Aorta (tissue), 5 donors: ENCODE measurements around the gene DNAJC6. TPM values are rescaled to one million over a fixed set of nuclear protein-coding genes. Genes with fewer than 3 reads are reported as not detected.

Experiments used
- ATAC-seq: fragments of 200-7000 bp; cut with Tn5 transposase; one replicate; pipeline ENCODE4 v1.9.1; 2022; ENCODE audit warnings: moderate library complexity; ENCODE audit not compliant: low FRiP score
- DNase-seq, 2 donors: peaks; one replicate each; pipeline ENCODE4 v3.0.0-alpha.2; 2020
- H3K27ac ChIP-seq, 2 donors: one replicate each; pipeline ENCODE4 v1.5.1; 2013; ENCODE audit warnings: low read length in 2 of 2, mild to moderate bottlenecking in 2 of 2, moderate library complexity in 2 of 2, control low read depth in 1 of 2, inconsistent platforms in 1 of 2, low read depth in 1 of 2
- H3K27me3 ChIP-seq, 2 donors: one replicate each; pipeline ENCODE4 v1.6.1; 2013; ENCODE audit warnings: control low read depth in 1 of 2, low read length in 1 of 2, mild to moderate bottlenecking in 1 of 2, moderate library complexity in 1 of 2; ENCODE audit not compliant: insufficient read depth in 2 of 2, control insufficient read depth in 1 of 2
- H3K36me3 ChIP-seq, 2 donors: one replicate each; pipeline ENCODE4 v1.6.1; 2013; ENCODE audit warnings: control low read depth in 1 of 2, low read length in 1 of 2, mild to moderate bottlenecking in 1 of 2; ENCODE audit not compliant: insufficient read depth in 2 of 2, control insufficient read depth in 1 of 2
- H3K4me1 ChIP-seq, 2 donors: one replicate each; pipeline ENCODE4 v1.6.1; 2013; ENCODE audit warnings: low read length in 2 of 2, control low read depth in 1 of 2, mild to moderate bottlenecking in 1 of 2, moderate library complexity in 1 of 2; ENCODE audit not compliant: insufficient read depth in 2 of 2, control insufficient read depth in 1 of 2
- H3K4me3 ChIP-seq, 2 donors: one replicate each; pipeline ENCODE4 v1.5.1; 2013; ENCODE audit warnings: low read length in 2 of 2, control low read depth in 1 of 2, mild to moderate bottlenecking in 1 of 2
- H3K9me3 ChIP-seq: one replicate; pipeline ENCODE4 v1.6.1; 2013; ENCODE audit warnings: mild to moderate bottlenecking, low read length; ENCODE audit not compliant: control insufficient read depth
- WGBS, 2 donors: extraction: QIAGEN DNeasy Blood & Tissue Kit; methylation state at CpG; one replicate each; pipeline ENCODE4 v1.1.7; 2013; 5-methylcytosine and 5-hydroxymethylcytosine counted together
- intact Hi-C, 2 donors: fragments of 100-400 bp; cut with DNase I; formaldehyde crosslinking; loops; one replicate each; pipeline versions ENCODE4 v1.14.2 to v1.15.0; 2022
- polyA plus RNA-seq, 2 donors: library from polyadenylated mRNA; stranded (reverse); fragments of 200-250 nt; gene quantifications; one replicate each; pipeline ENCODE4 v1.2.3, GENCODE V29; 2013
- total RNA-seq, 2 donors: library from RNA; stranded (reverse); fragmentation: NEBNext Ultra II Directional; extraction: Animal tissue kit (Norgen Biotek cat#: 25700); gene quantifications; one replicate each; pipeline ENCODE4 v1.2.1, GENCODE V29; 2021
- donor health status: healthy with polysubstance abuse.
- donor health status: Bipolar disorder and iron deficiency.
- donor health status: DM: no; HTN: no; CAD: no.
- donor health status: DM: no; HTN: no; CAD: no.
- donor health status: DM: yes; HTN: yes; CAD: no.

DNAJC6 gene
- total and polyA plus RNA-seq, 4 donors, result 1.3 to 3.8 (median 2.3) TPM; not detected in 1

DNA sequence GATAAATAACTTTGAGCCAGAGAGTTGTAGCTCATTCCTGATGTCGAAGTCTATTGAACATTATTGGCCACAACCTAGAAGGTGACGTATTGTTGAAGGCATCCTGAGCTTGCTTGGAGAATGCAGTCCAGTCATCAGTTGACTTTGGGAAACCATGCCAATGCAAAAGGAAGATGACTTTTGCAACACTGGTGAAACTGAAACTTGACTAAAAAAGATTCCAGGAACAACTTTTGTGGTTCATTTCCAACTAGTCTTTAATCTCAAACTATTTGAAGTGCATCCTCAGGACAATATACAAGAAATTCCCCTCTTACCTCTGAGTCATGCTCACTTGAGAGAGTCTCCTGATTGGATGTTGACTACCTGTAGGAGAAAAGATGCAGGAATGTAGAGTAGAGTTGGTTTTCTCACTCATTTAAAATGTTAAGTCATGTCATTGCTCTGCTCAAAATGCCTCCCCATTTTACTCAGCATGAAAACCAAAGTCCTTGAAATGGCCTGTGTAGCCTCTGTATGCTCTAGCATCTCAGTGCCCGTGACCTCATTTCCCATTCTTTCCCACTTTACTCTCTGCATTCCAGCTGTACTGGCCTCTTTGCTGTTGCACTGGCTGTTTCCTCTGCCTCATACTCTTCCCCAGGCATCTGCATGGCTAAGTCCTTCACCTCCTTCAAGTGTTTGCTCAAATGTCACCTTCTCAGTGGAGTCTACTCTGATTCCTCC lies 86.7 kb downstream of the DNAJC6 start:
- Histone ChIP-seq H3K4me1 (no peaks in the 10 kb centered on the region), H3K36me3 (peaks cover 0 to 2% of the 10 kb centered on the region in 2 donors), H3K27ac (no peak overlapping the region), H3K27me3 (no peaks in the 10 kb centered on the region), H3K4me3 (no peak overlapping the region), H3K9me3 (no peaks in the 10 kb centered on the region)
- DNase-seq (no peak), ATAC-seq (no peak)
- intact Hi-C loops, result no loop called here
- WGBS, 2 donors, result 79 to 84% methylated on average over 3 of the region's 3 CpGs

DNA sequence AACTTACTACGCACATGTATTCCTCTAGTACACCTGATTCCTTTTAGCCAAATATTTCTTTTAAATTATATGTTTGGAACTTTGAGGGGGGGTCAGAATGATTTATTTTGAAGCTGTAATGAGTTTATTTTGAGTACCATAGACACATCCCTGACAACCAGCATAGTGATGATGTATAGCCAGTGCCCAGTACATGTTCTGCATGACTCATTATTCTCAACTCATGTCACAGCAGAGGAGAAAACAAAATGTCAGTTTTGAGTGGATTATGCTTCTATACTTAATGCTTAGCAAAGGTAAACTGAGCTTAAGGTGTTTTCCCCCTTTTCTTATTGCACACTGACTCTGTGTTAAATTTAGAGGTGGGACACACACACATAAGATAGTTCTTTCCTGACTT lies 88.7 kb downstream of the DNAJC6 start:
- no peak for ATAC-seq
- Histone ChIP-seq H3K4me1 (no peaks in the 10 kb centered on the region), H3K36me3 (no peaks in the 10 kb centered on the region), H3K9me3 (no peaks in the 10 kb centered on the region), H3K27ac (no peak overlapping the region), H3K4me3 (no peak overlapping the region), H3K27me3 (no peaks in the 10 kb centered on the region)
- DNase-seq, result no peak
- WGBS, 2 donors, result 99 to 100% methylated on average over 1 of the region's 1 CpG
- intact Hi-C loops, result no loop called here

DNA sequence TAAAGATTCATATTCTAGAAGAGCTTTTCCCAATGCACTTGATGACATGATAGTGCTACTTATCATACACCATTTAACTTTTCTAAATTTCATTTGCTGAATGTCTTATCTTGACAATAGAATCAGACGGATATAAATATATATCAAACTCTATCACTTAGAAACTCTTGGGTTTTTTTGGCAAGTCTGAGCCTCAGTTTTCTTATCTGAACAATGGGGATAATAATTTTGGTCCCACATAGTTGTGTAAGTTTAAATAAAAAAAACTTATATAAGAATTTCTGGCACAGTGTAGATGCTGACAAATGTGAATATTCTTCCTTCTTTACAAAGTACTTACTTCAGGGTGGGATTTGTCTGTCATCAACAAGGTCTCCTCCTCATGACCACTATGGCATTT lies 89.7 kb downstream of the DNAJC6 start:
- 84 to 89% methylated on average over 1 of the region's 1 CpG for WGBS, 2 donors
- Histone ChIP-seq H3K27ac (no peak overlapping the region), H3K27me3 (no peaks in the 10 kb centered on the region), H3K9me3 (no peaks in the 10 kb centered on the region), H3K36me3 (no peaks in the 10 kb centered on the region), H3K4me1 (no peaks in the 10 kb centered on the region), H3K4me3 (no peak overlapping the region)
- no peak for ATAC-seq
- no peak for DNase-seq
- intact Hi-C loops, result no loop called here

DNA sequence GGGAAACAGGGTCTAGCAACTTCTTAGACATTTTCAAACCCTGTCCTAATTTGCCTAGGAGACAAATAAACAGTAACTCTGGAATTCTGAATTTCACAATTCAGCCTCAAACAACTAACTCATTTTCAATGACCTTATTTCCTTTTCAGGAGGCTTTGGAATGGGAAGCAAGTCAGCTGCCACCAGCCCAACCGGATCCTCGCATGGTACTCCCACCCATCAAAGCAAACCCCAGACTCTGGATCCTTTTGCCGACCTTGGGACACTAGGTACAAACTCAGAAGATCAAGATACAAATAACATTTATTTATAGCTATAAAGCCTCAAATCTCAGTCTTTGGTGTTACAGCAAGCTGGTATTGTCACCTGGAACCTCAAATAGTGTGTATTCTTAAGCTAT lies 92.3 kb downstream of the DNAJC6 start:
- Histone ChIP-seq H3K27me3 (no peaks in the 10 kb centered on the region), H3K4me3 (no peak overlapping the region), H3K27ac (no peak overlapping the region), H3K36me3 (no peaks in the 10 kb centered on the region), H3K9me3 (no peaks in the 10 kb centered on the region), H3K4me1 (no peaks in the 10 kb centered on the region)
- no peak for DNase-seq
- intact Hi-C loops, result no loop called here
- 88 to 89% methylated on average over 3 of the region's 3 CpGs for WGBS, 2 donors
- no peak for ATAC-seq

DNA sequence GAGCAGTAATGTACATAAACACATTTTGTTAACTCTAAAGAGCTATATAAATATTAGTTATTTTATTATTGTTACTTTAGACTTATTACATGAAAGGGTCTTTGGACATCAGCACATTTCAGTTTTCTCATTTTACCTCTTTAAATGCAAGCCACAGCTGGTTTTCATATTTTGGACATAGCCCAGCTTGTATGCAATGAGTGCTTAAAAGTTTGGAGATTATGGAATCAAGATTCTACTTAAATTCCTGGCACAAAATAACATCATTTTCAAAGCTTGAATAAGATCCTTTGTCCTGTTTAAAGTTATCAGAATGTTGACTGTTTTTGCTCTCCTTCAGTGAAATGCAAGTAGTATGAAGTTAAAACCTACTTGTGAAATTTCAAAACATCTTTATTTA lies 95.6 kb downstream of the DNAJC6 start:
- no peak overlapping the region for H3K27ac ChIP-seq
- no peaks in the 10 kb centered on the region for H3K4me1 ChIP-seq
- no peaks in the 10 kb centered on the region for H3K9me3 ChIP-seq
- no peak overlapping the region for H3K4me3 ChIP-seq
- no peaks in the 10 kb centered on the region for H3K36me3 ChIP-seq
- intact Hi-C loops, result no loop called here
- H3K27me3 ChIP-seq, result no peaks in the 10 kb centered on the region
- DNase-seq (no peak), ATAC-seq (no peak)

DNA sequence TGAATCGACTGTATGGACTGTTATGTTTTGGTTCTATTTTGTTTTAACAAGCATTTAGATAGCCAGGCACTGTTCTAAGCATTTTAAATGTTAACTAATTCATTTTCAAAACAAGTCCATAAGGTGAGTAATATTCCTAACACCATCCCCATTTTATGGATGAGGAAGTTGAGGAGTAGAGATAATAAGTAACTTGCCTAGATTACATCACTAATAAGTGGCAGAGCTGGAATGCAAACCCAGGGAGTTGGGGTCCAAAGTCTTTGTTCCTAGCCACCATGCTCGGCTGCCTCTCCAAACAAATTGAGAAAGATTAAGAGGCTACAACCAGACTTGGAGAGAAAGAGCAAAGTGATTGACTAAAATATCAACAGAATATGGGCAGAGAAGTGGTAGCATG lies 98.5 kb downstream of the DNAJC6 start:
- DNase-seq (no peak), ATAC-seq (no peak)
- WGBS, 2 donors, result 75 to 78% methylated on average over 2 of the region's 2 CpGs
- no peaks in the 10 kb centered on the region for H3K36me3 ChIP-seq
- no peak overlapping the region for H3K27ac ChIP-seq
- intact Hi-C loops, result no loop called here
- H3K4me3 ChIP-seq, result no peak overlapping the region
- H3K27me3 ChIP-seq, result no peaks in the 10 kb centered on the region
- no peaks in the 10 kb centered on the region for H3K4me1 ChIP-seq
- H3K9me3 ChIP-seq, result no peaks in the 10 kb centered on the region

DNA sequence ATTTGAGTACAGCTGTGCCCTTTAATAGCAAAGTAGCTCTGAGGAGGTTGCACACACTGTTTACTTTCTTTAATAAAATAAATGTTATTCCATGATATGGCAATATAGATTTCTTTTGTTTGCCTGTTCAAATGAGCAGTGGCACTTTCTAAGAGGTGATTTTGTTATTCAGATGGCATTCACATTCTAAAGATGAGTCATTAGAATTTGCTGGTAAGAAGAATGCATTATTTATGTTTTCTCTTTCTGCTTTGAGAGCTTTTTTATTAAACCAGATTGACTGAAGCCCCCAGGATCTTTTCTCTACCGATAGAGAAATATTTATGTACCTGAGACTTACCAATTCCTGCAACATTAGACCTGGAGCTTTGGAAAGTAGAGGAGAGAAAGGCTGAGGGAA lies 100.0 kb downstream of the DNAJC6 start:
- Histone ChIP-seq H3K36me3 (no peaks in the 10 kb centered on the region), H3K27me3 (no peaks in the 10 kb centered on the region), H3K4me1 (no peaks in the 10 kb centered on the region), H3K4me3 (no peak overlapping the region), H3K9me3 (no peaks in the 10 kb centered on the region), H3K27ac (no peak overlapping the region)
- ATAC-seq (no peak), DNase-seq (no peak)
- intact Hi-C loops, result no loop called here
- 59 to 66% methylated on average over 1 of the region's 1 CpG for WGBS, 2 donors

DNA sequence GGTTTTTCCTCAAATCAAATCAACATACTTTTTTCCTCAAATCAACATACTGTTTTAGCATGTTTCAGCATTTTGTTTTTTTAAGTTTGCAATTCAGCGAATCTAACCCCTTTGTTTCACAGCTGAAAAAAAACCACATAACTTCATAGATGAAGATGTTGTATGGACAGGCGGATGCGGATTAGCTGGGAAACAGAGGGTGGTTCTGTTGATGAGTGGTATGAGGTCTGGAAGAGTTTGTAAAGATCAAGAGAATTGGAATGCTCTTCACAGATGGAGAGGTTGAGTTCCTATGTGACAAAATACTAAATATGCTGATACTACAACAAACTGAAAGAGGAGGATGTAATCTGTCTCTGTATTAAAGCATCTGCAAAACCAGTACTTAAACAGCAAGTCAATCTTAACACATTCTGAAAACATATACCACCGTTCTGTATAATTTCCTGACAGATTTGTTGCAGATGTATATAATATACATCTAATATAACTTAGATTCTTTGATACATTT lies 100.5 kb downstream of the DNAJC6 start:
- no peaks in the 10 kb centered on the region for H3K27me3 ChIP-seq
- intact Hi-C loops, result loop anchor here in 1 of 2 donors (10.0 kb wide), 1 partner anchor 155 kb away; no protein-coding TSS in a partner anchor
- no peaks in the 10 kb centered on the region for H3K36me3 ChIP-seq
- WGBS, 2 donors, result 87 to 93% methylated on average over 4 of the region's 4 CpGs
- no peak overlapping the region for H3K27ac ChIP-seq
- H3K4me1 ChIP-seq, result no peaks in the 10 kb centered on the region
- DNase-seq (no peak), ATAC-seq (no peak)
- no peak overlapping the region for H3K4me3 ChIP-seq
- H3K9me3 ChIP-seq, result no peaks in the 10 kb centered on the region

DNA sequence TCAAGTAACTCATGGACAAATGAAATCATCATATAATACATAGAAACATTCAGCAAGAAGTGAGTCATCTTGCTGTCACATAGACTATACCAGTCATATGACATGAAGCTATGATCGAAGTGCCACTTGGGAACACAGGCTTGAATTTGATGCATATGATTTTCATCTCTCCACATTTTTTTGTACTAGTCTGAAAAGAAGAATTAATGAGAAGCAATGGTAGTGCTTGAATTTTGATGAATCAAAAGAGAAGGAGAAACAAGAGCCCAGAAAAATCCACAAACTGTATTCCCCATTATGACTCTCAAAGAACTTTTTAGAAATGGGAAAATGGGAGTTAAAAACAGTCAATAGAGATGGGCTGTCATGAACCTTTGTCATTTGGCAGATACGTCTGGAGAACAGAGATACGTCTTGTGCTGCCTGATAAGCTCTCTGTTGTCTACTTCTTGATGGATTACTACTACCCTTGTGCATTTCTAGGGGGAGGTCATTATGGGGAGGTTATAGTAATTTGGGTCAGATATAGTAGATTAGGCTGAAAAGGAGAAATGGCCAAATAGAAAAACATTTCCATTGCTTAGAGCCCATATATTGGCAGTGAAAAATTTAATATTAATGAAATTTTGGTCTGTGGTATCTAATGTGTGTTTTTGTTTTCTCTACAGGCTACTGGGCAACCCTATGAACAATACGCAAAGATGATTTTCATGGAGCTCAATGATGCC lies 103.1 kb downstream of the DNAJC6 start:
- Histone ChIP-seq H3K27ac (no peak overlapping the region), H3K4me3 (no peak overlapping the region), H3K9me3 (no peaks in the 10 kb centered on the region), H3K27me3 (no peaks in the 10 kb centered on the region), H3K4me1 (no peaks in the 10 kb centered on the region), H3K36me3 (no peaks in the 10 kb centered on the region)
- ATAC-seq (no peak), DNase-seq (no peak)
- intact Hi-C loops, result loop anchor here in 1 of 2 donors (10.0 kb wide), 1 partner anchor 158 kb away; no protein-coding TSS in a partner anchor
- 86 to 87% methylated on average over 4 of the region's 4 CpGs for WGBS, 2 donors
